Stomach (tissue), 9 donors: ENCODE measurements around the gene NXPH4. TPM values are rescaled to one million over a fixed set of nuclear protein-coding genes. Genes with fewer than 3 reads are reported as not detected.

Source experiments
- DNase-seq, 2 donors: peaks; one replicate each; pipeline versions ENCODE4 v3.0.0 to v3.0.0-alpha.2; 2013 to 2019
- H3K27ac ChIP-seq, 5 donors: fragments of 200-600 bp in 4 of 5; sonication (generic) in 4 of 5; one replicate each; pipeline ENCODE4 v1.5.1; 2013 to 2019; ENCODE audit warnings: mild to moderate bottlenecking in 1 of 5, moderate library complexity in 1 of 5
- H3K27me3 ChIP-seq, 3 donors: fragments of 200-600 bp; sonication (generic); one replicate each; pipeline ENCODE4 v1.5.1; 2017 to 2019; ENCODE audit warnings: mixed run types in 1 of 3
- H3K36me3 ChIP-seq, 4 donors: fragments of 200-600 bp; sonication (generic); 1 replicate in 3 of 4; 2 replicates in 1 of 4; pipeline ENCODE4 v1.5.1; 2016 to 2019
- H3K4me1 ChIP-seq, 4 donors: fragments of 200-600 bp; sonication (generic); one replicate each; pipeline ENCODE4 v1.5.1; 2016 to 2019
- H3K4me3 ChIP-seq, 4 donors: fragments of 200-600 bp; sonication (generic) in 3 of 4; one replicate each; pipeline ENCODE4 v1.5.1; 2016 to 2019; ENCODE audit warnings: mild to moderate bottlenecking in 1 of 4
- H3K9me3 ChIP-seq, 4 donors: fragments of 200-600 bp; sonication (generic); one replicate each; pipeline ENCODE4 v1.5.1; 2016 to 2019
- CTCF ChIP-seq, 7 experiments: fragments of 450-650 bp in 4 of 7; fragments of 200-600 bp in 3 of 7; sonication (generic) in 3 of 7; IDR thresholded peaks; one replicate each; pipeline ENCODE4 v1.5.1; 2016 to 2019; ENCODE audit warnings: antibody characterized with exemption in 7 of 7, control low read depth in 2 of 7, mild to moderate bottlenecking in 1 of 7
- EP300 ChIP-seq: sonication (generic); formaldehyde crosslinking; IDR thresholded peaks from one replicate; pipeline ENCODE4 v1.6.1; 2017; ENCODE audit warnings: antibody characterized with exemption
- POLR2A ChIP-seq, 4 donors: fragments of 450-650 bp; IDR thresholded peaks; one replicate each; pipeline ENCODE4 v1.6.1; 2016; ENCODE audit warnings: antibody characterized with exemption in 4 of 4, control low read depth in 2 of 4, mild to moderate bottlenecking in 1 of 4, moderate library complexity in 1 of 4
- POLR2AphosphoS5 ChIP-seq, 3 donors: sonication (generic); formaldehyde crosslinking; IDR thresholded peaks; one replicate each; pipeline ENCODE4 v1.6.1; 2016; ENCODE audit warnings: antibody characterized with exemption in 3 of 3
- WGBS, 5 donors: extraction: QIAGEN DNeasy Blood & Tissue Kit in 3 of 5; methylation state at CpG; one replicate each; pipeline versions ENCODE4 v1.1.5 to v1.1.7; 2013 to 2018; 5-methylcytosine and 5-hydroxymethylcytosine counted together
- intact Hi-C: fragments of 100-400 bp; cut with DNase I; formaldehyde crosslinking; loops from one replicate; pipeline ENCODE4 v1.15.1; 2023; ENCODE audit warnings: low total_unique reads
- polyA plus RNA-seq, 3 donors: library from polyadenylated mRNA; stranded (reverse); fragments of 200-250 nt; gene quantifications; one replicate each; pipeline ENCODE4 v1.2.3, GENCODE V29; 2013
- total RNA-seq, 5 donors: library from RNA; depleted of rRNA; stranded (reverse); fragments of >200 nt; gene quantifications; one replicate each; pipeline versions ENCODE4 v1.1.0 to v1.2.3, GENCODE V29; 2014 to 2016
- donor health status: healthy with polysubstance abuse.
- donor health status: Bipolar disorder and iron deficiency.
- donor health status: healthy.

NXPH4 gene
- total and polyA plus RNA-seq, 8 donors: 0.18 to 0.44 (median 0.30) TPM; not detected in 5

GRCh38 chr12:57183939-57184725, 32.5 kb upstream of the NXPH4 start:
- TF ChIP-seq POLR2AphosphoS5 (IDR thresholded peaks at IDR 0.05): no peak
- no peak for TF ChIP-seq EP300
- no peak for TF ChIP-seq POLR2A (IDR thresholded peaks at IDR 0.05)
- TF ChIP-seq CTCF (IDR thresholded peaks at IDR 0.05): no peak
- Histone ChIP-seq H3K27ac (no peak overlapping the region), H3K27me3 (no peaks in the 10 kb centered on the region), H3K9me3 (no peaks in the 10 kb centered on the region), H3K4me1 (no peaks in the 10 kb centered on the region), H3K36me3 (peaks cover 74 to 90% (median 85%) of the 10 kb centered on the region in 4 donors), H3K4me3 (no peak overlapping the region)
- no peak for DNase-seq
- WGBS, 5 donors: 93 to 95% (median 94%) methylated on average over 22 of the region's 22 CpGs
- intact Hi-C loops: loop anchor here (2.0 kb wide), 1 partner anchor 59 kb away; no protein-coding TSS in a partner anchor

GRCh38 chr12:57185403-57185802, 31.2 kb upstream of the NXPH4 start:
- DNase-seq: no peak
- TF ChIP-seq POLR2AphosphoS5 (IDR thresholded peaks at IDR 0.05) (no peak), POLR2A (IDR thresholded peaks at IDR 0.05) (no peak), EP300 (no peak), CTCF (IDR thresholded peaks at IDR 0.05) (no peak)
- Histone ChIP-seq H3K4me1 (no peaks in the 10 kb centered on the region), H3K9me3 (no peaks in the 10 kb centered on the region), H3K36me3 (peaks cover 62 to 90% (median 85%) of the 10 kb centered on the region in 4 donors), H3K4me3 (no peak overlapping the region), H3K27me3 (no peaks in the 10 kb centered on the region), H3K27ac (no peak overlapping the region)
- intact Hi-C loops: no loop called here
- WGBS, 5 donors: 92 to 95% (median 93%) methylated on average over 16 to 25 of the region's 25 CpGs

GRCh38 chr12:57185906-57186508, 30.6 kb upstream of the NXPH4 start:
- intact Hi-C loops: no loop called here
- 89 to 91% (median 90%) methylated on average over 9 to 12 of the region's 12 CpGs for WGBS, 5 donors
- Histone ChIP-seq H3K4me3 (no peak overlapping the region), H3K4me1 (no peaks in the 10 kb centered on the region), H3K9me3 (no peaks in the 10 kb centered on the region), H3K27ac (no peak overlapping the region), H3K27me3 (no peaks in the 10 kb centered on the region), H3K36me3 (peaks cover 62 to 90% (median 85%) of the 10 kb centered on the region in 4 donors)
- no peak for DNase-seq
- TF ChIP-seq CTCF (IDR thresholded peaks at IDR 0.05) (no peak), POLR2AphosphoS5 (IDR thresholded peaks at IDR 0.05) (no peak), POLR2A (IDR thresholded peaks at IDR 0.05) (no peak), EP300 (no peak)

DNA sequence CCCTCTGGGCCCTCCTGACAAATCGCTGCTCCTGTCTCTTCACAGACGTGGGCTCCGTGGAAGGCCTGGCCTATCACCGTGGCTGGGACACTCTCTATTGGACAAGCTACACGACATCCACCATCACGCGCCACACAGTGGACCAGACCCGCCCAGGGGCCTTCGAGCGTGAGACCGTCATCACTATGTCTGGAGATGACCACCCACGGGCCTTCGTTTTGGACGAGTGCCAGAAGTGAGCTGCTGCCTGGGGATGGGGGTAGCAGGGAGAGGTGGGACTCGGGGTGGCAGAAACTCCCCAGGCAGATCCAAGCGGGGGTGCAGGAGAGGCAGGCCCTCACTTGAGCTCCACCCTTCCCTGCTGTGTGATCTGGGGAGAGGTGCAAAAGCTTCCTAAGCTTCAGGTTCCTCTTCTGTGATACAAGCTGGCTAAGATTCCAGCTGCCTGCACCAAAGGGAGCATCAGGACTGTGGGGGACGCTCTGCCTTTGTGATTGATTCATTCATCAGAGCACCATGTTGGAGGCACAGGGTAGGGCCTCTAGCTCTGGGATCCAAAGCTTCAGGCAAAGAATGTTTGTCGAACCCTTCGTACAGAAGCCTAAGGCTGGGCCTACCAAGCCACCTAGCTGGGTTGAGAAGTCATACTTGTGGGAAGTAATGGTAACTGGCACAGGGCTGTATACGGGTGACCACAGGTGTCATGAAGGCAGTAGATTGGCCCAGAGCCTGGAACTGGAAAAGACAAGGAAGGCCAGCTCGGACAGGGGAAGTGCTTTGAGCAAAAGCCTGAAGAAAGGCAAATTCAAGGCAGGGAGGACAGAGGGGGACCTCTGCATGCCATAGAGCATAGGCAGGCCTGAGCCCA, 29.1 kb upstream of the NXPH4 start:
- DNase-seq: no peak
- no peak overlapping the region for H3K27ac ChIP-seq
- H3K27me3 ChIP-seq: no peaks in the 10 kb centered on the region
- H3K36me3 ChIP-seq: peaks cover 75 to 94% (median 92%) of the 10 kb centered on the region in 4 donors
- 69 to 81% (median 75%) methylated on average over 21 of the region's 21 CpGs for WGBS, 5 donors
- no peak for TF ChIP-seq EP300
- TF ChIP-seq POLR2AphosphoS5 (IDR thresholded peaks at IDR 0.05): no peak
- no peak for TF ChIP-seq POLR2A (IDR thresholded peaks at IDR 0.05)
- TF ChIP-seq CTCF (IDR thresholded peaks at IDR 0.05): no peak
- no peak overlapping the region for H3K4me3 ChIP-seq
- H3K4me1 ChIP-seq: no peaks in the 10 kb centered on the region
- no peaks in the 10 kb centered on the region for H3K9me3 ChIP-seq
- intact Hi-C loops: no loop called here
